Astrocyte of the hippocampus (primary cell): ENCODE results near the gene TMEM88.
"Not testable (repeated sequence)": the region's sequence is repeated elsewhere in the genome, so short reads cannot be mapped to it uniquely, and the experiment has no call there.

ENCODE experiments used
- DNase-seq: peaks from one replicate; pipeline ENCODE4 v3.0.0; 2011; ENCODE audit warnings: low read depth, low spot score

TMEM88 gene

DNA sequence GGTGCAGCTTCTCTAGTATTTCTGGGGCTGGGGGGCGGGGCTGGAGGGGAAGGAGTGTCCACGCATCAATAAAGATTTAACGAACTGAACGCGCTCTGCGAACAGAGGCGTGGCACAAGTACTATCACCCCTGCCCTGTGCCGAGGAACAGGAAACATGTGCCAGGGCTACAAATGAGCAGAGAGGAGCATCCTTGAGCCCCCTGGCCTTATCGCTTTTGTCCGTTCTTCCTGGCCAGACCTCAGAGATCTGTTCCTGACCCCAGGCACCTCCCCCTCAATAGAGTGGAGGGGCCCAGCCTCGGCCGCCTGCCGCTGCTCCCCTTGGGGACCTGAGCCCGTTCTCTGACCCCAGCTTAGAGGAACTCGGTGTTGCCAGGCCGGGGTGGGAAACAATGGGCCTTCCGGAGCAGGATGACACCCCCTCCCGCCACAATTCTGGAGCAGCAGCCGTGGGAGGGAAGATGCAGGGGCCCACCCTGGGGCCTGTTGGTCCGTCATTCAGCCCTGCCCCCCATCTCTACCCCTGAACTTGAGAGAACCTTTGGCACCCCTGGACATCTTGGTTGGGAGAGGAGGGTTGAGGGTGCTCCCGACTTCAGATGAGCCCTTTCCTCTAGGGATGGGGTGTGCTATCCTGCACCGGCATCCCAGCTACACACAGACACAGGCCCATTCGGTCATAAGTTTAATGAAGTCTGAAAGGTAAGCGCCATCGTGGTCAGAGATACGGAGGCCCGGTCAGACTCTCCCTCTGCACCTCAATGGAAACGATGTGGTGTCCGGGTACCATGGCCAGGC lies 1.3 kb downstream of the TMEM88 start:
- DNase-seq, result no peak

DNA sequence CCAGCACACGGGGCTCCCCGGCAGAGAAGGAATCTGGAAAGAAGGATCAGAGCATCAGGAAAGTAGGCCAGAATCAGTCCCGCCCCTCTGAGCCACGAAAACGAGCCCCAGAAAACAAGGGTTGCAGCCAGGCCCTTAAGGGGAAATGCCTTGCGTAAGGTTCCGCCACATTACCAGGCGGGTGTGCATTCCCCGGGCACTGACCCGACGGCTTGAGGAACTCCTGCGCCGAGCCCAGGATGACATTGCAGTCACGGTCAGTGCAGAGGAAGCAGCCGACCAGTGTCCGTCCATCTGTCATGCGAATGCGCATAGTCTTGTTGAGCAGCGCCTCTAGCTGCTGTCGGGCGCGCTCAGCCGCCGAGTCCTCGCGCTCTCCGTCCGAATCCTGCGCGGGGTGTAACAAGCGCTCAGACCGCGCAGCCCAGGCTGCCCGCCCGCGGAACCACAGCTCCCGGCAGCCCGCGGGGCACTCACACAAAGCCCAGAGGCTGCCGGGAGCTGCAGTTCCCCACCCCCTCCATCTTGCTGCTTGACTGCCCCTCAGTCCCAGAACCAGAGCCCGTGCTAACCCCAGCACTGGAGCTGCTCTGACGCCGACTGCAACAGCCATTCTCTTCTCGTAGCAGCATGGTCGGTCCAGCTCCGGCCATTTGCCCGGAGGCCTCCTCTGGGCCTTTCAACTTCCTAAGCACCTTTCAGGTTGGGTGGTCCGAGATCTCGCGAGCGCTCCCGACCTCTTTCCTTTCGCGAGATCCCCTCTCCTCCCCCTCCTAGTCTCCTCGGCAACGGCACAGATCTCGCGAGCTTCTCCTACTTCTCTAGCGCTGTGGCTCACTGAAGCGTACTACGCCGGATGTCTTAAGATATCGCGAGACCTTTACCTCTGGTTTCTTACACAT lies 2.2 kb downstream of the TMEM88 start, which contains the start of gene NAA38:
Gene NAA38 (minus strand): TSS at position 749 of the 902 bp plus-strand sequence. CDS start 96 bp downstream, at position 653.
- DNase-seq, result peak; percentile 99

DNA sequence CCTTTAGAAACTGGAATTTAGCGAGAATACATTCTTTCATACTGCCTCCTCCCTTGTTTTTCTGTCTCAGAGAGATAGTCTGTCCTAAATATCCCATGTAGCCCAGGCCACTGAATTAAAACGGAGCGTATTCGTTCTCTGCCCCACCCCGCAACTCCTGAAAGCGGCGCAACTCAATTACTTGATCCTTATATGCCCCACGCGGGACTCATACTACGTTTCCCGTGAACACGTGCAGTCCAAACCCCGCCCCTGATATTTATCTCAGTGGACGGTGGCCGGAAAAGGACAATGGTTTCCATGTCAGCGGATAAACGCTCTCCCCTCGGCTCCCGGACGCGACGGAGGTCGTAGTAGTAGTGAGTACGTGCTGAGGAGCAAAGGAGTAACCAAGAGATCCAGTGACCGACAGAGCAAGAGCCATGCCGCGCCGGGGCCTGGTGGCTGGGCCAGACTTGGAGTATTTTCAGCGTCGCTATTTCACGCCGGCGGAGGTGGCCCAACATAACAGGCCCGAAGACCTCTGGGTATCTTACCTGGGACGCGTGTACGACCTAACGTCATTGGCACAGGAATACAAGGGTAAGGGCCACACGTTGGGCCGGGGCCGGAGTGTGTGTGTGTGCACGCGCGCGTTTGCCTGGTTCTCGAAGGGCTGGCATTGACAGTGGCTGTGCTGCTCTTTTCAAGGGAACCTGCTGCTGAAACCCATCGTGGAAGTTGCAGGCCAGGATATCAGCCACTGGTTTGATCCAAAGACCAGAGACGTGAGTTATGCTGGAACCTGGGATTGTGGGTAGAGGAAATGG lies 3.1 kb downstream of the TMEM88 start, which contains the start of gene CYB5D1:
Gene CYB5D1 (plus strand): TSS at position 291 of the 809 bp plus-strand sequence. CDS start 132 bp downstream, at position 423.
- peak; percentile 95 for DNase-seq

DNA sequence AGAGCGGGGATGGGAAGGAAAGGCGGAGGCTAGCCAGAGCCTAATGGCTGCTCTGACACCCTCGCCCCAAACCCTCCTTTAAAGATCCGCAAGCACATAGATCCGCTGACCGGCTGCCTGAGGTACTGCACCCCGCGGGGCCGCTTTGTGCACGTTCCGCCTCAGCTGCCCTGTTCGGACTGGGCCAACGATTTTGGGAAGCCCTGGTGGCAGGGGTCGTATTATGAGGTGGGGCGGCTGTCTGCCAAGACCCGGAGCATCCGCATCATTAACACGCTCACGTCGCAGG lies 3.6 kb downstream of the TMEM88 start:
- peak; percentile 79 for DNase-seq

DNA sequence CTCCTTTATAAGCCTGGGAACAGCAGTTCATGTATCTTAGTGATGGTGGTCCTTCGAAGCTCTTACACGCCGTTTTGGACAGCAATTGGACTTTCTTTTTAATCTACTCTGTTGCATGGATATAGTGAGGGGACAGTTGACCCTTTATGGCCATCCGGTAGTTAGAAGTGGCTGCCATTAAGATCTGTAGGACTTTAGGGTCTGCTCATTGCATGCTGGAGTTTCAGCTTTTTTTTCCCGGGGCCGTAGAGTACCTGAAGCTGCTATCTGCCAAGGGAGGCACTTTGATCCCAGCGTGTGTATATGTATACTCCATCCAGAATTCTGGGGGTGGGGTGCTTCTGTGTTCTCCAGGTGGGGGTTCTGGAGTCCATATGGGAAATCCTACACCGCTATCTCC lies 4.2 kb downstream of the TMEM88 start:
- no peak for DNase-seq

DNA sequence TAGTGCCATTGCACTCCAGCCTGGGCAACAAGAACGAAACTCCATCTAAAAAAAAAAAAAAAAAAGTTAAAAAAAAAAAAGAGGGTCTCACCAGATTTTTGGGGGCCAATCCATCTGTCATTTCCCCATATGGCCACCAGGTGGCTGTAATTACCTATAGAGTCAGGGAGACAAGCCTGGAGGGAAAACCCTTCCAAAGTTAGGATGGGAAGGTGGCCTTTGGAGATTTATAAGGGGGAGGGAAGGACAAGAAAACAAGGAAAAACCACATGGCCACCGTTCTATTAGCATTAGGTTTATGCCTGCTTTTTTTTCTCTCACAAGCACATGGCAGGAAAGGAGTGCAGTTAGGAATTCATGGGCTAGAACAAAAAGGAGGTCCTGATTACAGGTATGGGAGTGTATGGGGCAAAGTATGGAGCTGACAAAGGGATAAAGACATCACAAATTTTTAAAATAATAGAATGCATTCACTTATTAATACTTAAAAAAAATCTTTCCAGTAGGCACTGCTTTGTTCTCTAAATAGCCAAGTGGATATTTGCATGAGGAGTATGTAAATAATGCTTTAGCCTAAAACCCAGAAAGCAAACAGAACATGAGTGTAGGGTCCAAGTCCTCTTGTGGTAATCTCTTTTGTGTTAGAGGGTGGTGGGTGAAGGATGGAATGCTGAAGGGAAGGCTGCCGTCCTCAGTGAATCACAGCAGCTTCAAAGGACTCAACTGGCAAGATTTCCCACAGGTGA lies 8.0 kb downstream of the TMEM88 start:
- peak; percentile 64 for DNase-seq

DNA sequence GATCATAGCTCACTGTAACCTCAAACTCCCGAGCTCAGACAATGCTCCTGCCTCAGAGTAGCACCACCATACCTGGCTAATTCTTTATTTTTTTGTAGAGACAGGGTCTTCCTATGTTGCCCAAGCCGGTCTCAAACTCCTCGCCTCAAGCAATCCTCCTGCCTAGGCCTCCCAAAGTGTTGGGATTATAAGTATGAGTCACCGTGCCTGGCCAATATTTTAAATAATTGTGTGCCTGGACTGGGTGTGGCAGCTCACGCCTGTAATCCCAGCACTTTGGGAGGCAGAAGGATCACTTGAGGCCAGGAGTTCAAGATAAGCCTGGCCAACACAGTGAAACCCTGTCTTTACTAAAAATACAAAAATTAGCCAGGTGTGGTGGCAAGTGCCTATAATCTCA lies 9.5 kb downstream of the TMEM88 start:
- DNase-seq, result not testable (repeated sequence)

DNA sequence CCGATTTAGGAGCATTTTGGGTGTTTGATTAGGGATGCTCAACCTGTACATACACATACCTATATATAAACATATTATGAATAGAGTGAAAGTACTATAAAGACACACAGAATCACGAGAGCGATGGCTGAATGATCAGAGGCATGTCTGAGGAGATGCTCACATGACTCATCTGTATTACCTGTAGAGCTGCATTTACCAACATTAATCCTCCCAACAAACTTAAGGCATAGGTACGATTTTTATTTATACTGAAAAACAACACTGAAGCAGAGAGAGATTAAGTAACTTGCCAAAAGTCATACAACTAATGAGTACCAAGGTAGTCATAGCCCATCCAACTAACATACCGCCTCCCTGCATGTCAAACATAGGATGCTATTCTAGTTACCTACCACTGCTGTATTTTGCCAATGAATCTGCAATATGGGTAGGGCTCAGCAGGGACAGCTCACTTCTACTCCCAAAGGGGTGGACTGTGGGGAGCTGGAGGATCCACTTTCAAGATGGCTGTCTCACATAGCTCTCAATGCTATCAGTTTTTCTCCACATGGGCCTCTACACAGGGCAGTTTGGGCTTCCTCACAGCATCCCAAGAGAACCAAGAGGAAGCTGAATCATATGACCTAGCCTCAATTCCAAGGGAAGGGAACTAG lies 10.3 kb downstream of the TMEM88 start:
- no peak for DNase-seq

DNA sequence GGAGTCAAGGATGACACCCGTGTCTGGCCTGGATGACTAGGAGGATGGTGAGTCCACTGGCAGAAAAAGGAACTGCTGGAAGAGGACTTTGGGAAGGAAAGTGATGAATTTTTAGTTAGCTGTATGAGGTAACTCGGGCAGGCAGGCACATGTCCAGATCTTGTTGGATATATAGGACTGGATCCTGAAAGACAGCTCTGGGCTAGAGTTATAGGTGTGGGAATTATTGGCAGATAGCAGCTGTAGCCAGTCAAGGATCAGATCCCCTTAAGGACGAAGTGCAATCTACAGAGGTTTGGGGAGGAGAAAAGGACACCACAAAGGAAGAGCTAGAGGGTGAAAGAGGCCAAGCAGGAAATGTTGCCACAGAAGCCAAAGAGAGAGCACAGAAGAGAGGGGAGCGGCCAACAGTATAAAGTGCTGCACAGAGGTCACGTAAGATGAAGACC lies 13.0 kb downstream of the TMEM88 start:
- DNase-seq, result no peak

DNA sequence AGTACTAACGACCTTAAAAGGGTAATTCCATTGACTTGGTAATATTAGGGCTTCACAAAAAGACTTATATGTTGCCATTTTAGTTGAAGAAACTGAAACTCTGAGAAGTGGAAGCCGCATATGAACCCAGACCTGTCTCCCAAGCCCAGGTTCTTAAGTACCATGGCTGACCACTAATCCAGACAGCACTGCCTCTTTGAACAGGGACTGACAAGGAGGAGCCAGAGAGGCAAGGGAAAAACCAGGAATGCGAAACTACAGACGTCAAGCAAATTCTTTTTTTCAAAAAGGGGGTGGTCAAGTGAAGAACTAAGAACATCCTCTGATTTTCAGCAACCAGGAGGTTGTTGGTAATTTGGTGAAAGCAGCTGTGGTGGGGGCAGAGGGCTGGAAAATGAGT lies 18.2 kb downstream of the TMEM88 start:
- no peak for DNase-seq

DNA sequence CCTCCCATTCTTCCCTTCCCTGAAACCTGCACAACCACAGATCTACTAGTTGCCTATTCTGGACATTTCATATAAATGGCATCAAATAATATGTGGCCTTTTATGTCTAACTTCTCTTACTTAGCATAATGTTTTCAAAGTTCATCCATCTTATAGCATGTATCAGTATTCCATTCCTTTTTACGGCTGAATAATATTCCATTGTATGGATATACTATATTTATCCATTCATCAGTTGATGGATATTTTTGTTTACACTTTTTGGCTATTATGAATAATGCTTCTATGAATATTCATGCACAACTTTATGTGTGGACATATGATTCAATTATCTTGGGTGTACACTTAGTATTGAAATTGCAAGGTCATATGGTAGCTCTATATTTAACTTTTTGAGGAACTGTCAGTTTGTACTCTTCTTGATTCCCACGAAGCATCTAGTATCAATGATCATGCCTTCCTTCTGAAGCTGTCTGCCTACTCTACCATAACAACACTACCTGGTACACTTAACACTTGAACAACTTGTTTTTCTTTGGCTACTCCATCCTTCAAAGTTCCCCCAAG lies 21.0 kb downstream of the TMEM88 start:
- DNase-seq, result no peak

DNA sequence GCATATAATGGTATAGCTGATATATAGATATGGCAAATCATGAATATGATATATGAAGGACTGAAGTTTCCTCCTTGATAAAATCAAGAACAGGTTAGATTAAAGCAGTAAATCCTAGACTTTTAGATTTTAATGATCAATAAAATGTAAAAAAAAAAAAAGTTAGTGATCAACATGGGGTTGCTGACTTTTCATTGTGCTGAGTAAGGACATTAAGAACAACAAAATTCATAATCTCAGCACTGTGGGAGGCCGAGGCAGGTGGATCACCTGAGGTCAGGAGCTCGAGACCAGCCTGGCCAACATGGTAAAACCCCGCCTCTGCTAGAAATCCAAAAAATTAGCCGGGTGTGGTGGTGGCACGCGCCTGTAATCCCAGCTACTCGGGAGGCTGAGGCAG lies 23.4 kb downstream of the TMEM88 start:
- no peak for DNase-seq

DNA sequence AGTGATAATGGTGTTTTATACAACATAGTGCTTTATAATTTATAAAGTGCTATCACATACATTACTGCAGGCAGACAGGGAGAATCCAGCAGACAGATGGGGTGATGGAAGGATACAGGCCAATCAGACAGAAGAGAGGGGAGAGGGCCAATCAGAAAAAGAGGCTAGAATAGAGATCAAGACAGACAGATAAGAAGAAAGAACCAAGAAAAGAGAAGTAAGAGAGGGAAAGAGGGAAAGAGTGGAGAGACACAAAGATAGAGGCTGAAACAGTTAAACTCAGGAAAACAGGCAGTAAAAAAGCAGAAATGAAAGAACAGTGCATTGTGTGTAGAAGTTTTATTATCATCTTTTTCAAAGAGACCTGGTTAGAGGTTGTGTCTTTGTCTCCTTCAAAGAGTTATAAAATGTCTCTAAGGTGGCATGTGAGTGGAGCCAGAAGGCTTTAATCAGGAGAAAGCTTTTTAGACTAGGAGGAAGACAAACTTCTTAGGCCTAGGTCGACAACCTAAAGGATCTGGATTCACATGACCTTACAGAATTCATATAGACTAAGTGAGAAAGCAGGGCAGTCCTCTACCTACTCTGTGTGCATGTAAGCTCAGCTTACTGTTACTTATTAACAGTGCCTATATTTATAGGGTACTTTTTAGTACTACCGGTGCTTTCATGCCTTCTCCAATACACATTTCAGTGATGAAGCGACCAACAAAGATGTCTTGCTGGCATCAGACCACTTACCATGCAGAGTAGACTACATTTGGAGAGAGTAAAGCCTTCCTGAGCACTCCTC lies 25.4 kb downstream of the TMEM88 start:
- DNase-seq, result no peak

DNA sequence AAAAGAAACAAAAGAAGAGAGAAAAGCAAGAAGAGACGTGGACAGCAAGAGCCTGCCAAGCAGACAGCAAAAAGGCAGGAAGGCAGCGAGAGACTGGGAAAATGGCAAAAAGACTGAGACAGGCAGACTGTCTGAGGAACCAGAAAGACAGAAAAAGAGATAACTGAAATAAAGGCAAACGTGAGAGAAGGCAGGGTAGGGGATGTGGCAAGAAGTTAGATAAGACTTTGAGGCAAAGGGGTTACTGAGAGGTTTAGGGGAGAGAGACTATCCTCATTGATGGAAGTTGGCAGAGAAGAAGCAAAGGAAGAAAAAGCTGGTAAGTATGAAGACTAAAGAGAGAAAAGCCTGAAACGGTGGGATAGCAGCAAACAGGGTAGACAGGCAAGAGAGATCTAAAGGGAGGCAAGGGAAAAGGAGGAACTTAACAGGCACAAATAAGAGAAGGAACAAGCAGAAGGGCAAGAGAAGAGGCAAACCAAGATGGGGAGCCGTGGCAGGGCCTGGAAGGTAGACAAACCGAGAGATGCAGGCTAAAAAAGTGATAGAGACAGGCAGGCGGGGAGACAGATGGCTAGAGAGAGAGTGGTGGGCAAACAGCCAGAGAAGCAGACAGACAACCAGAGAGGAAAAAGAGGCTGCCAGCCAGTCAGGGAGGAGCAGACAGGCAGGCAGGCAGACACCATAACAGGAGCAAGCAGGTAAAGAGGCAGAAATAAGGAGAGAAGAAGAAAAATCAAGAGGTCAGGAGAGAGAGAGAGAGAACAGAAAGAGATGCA lies 26.6 kb downstream of the TMEM88 start:
- DNase-seq, result no peak

DNA sequence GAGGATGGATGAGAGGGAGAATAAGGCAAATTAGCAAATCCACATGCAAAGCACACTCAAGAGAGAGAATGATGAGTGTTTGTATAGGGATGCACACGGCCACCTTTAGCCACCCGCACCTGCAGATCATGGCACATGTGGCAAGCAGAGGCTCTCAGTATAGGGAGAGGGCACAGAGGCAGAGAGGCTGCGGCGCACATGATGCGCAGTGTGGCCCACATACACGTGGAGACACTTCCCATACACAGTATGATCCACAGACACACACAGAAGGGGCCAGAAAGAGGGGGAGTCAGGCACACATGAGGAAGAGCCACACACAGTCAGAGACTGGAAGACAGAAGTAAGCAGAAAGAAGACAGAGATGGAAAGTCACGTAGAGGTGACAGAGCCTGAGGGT lies 27.2 kb downstream of the TMEM88 start:
- no peak for DNase-seq

DNA sequence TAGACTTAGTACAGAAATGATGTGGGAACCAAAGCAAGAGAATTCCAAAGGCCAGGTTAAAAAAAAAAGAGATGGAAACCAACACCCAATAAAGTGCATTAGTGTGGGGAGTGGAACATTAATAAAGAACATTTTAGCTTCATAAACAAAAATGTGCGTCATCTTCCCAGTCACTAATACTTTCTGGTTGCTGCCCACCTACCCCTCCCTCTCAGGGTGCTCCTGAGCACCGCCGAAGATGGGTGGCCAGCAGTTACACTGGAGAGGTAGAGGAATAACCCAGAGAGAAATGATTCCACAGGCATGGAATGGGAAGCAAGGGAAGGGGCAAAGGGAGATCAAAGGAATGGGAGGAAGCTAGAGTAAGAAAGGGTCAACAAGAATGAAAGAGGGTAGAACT lies 27.8 kb downstream of the TMEM88 start:
- no peak for DNase-seq

DNA sequence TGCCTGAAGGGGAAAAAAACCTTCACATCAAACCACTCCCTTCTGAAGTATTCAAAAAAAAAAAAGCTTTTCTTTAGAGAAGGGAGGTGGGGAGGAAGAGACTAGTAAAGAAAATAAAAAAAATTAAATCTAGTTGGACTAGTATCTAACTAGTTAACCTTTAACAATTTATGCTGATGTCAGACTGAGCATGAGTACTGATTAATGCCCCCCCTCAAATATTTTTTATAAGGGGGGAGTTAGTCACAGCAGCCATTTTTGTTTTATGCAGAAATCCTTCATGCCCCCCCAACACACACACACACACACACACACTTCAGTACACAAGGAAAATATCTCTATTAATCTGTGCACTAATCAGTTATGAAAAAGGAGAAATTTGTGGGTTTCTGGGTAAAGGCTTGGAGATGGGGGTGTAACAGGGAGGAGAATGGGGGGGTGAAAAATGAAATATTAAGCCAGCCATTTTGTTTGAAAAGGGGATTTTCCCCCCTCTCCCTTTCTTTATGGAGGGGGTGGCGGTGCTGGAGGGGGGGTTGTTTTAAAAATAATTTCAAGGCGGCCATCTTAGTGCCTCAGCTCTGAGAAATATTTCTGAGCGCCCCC lies 29.0 kb downstream of the TMEM88 start:
- DNase-seq, result peak; percentile 37
